Amygdala (tissue), 56 donors: ENCODE measurements around the gene OR4X2.
"Not testable (repeated sequence)": the region's sequence is repeated elsewhere in the genome, so short reads cannot be mapped to it uniquely, and the experiment has no call there.

Source experiments
- DNase-seq, 56 donors: peaks; one replicate each; lab custom pipeline; 2025; lab: John Stamatoyannopoulos, UW

OR4X2 gene

GRCh38 chr11:48244804-48245203, at the start of gene OR4X2:
OR4X2 (plus strand) TSS chr11:48245104; CDS start chr11:48245104, 0 bp downstream.
- DNase-seq, result no peak

GRCh38 chr11:48207881-48208280, 37.0 kb upstream of the OR4X2 start:
- no peak for DNase-seq

- DNase-seq, result no peak
These were observed 34.9 kb upstream of the OR4X2 start for GRCh38 chr11:48210052-48210451.

GRCh38 chr11:48216510-48216909, 28.4 kb upstream of the OR4X2 start, which contains the start of gene OR4B1:
OR4B1 (plus strand) TSS chr11:48216810; CDS start chr11:48216810, 0 bp downstream.
- DNase-seq, result no peak

- DNase-seq, result no peak
These were observed 16.1 kb upstream of the OR4X2 start for GRCh38 chr11:48228761-48229160.

- not testable (repeated sequence) for DNase-seq
These were observed 14.8 kb upstream of the OR4X2 start for GRCh38 chr11:48230057-48230456.

- DNase-seq, result no peak
These were observed 7.2 kb upstream of the OR4X2 start for GRCh38 chr11:48237727-48238126.

- no peak for DNase-seq
These were observed 2.4 kb upstream of the OR4X2 start for GRCh38 chr11:48242501-48242900.

- DNase-seq, result no peak
These were observed 4.0 kb downstream of the OR4X2 start for GRCh38 chr11:48248902-48249301.

GRCh38 chr11:48261600-48261999, 16.7 kb downstream of the OR4X2 start:
- no peak for DNase-seq

- no peak for DNase-seq
These were observed 18.6 kb downstream of the OR4X2 start, which contains the start of gene OR4X1 for GRCh38 chr11:48263423-48263911. OR4X1 (plus strand) TSS chr11:48263861; CDS start chr11:48263861, 0 bp downstream.

- no peak for DNase-seq
These were observed 25.7 kb downstream of the OR4X2 start for GRCh38 chr11:48270621-48271020.

- DNase-seq, result no peak
These were observed 27.7 kb downstream of the OR4X2 start for GRCh38 chr11:48272606-48273005.
